ENCODE measurements around the gene BAZ2B.
"Not testable (repeated sequence)": the region's sequence is repeated elsewhere in the genome, so short reads cannot be mapped to it uniquely, and the experiment has no call there.

The BAZ2B gene

GRCh38 chr2:159571540-159572260 is 44.6 kb downstream of the BAZ2B start:
- DNase-seq: no peak

GRCh38 chr2:159564081-159564480 is 52.3 kb downstream of the BAZ2B start:
- DNase-seq: no peak

- no peak for DNase-seq
Observed at GRCh38 chr2:159562248-159562647, 54.1 kb downstream of the BAZ2B start.

GRCh38 chr2:159561786-159562185 is 54.6 kb downstream of the BAZ2B start:
- no peak for DNase-seq

- DNase-seq: no peak
Observed at GRCh38 chr2:159561242-159561641, 55.1 kb downstream of the BAZ2B start.

- DNase-seq: no peak
Observed at GRCh38 chr2:159559034-159559433, 57.3 kb downstream of the BAZ2B start.

- DNase-seq: no peak
Observed at GRCh38 chr2:159558479-159558878, 57.9 kb downstream of the BAZ2B start.

- DNase-seq: no peak
Observed at GRCh38 chr2:159557437-159558034, 58.8 kb downstream of the BAZ2B start.

GRCh38 chr2:159555651-159556392 is 60.5 kb downstream of the BAZ2B start:
- DNase-seq: no peak

GRCh38 chr2:159553727-159554126 is 62.6 kb downstream of the BAZ2B start:
- DNase-seq: no peak

GRCh38 chr2:159551806-159552205 is 64.5 kb downstream of the BAZ2B start:
- DNase-seq: no peak

- no peak for DNase-seq
Observed at GRCh38 chr2:159550231-159550630, 66.1 kb downstream of the BAZ2B start.

- no peak for DNase-seq
Observed at GRCh38 chr2:159549234-159549633, 67.1 kb downstream of the BAZ2B start.

GRCh38 chr2:159546716-159547430 is 69.5 kb downstream of the BAZ2B start:
- no peak for DNase-seq

GRCh38 chr2:159546039-159546438 is 70.3 kb downstream of the BAZ2B start:
- no peak for DNase-seq

- no peak for DNase-seq
Observed at GRCh38 chr2:159545085-159545484, 71.3 kb downstream of the BAZ2B start.

GRCh38 chr2:159542101-159542500 is 74.2 kb downstream of the BAZ2B start:
- no peak for DNase-seq

GRCh38 chr2:159539701-159540100 is 76.6 kb downstream of the BAZ2B start:
- DNase-seq: no peak

- DNase-seq: no peak
Observed at GRCh38 chr2:159538801-159539200, 77.5 kb downstream of the BAZ2B start.

- not testable (repeated sequence) for DNase-seq
Observed at GRCh38 chr2:159535261-159535660, 81.1 kb downstream of the BAZ2B start.

GRCh38 chr2:159531475-159531874 is 84.9 kb downstream of the BAZ2B start:
- no peak for DNase-seq

GRCh38 chr2:159526433-159526832 is 89.9 kb downstream of the BAZ2B start:
- DNase-seq: no peak

GRCh38 chr2:159525012-159525411 is 91.3 kb downstream of the BAZ2B start:
- no peak for DNase-seq
